GM12878 (cell line): ENCODE results near the gene TMPRSS9.

Source experiments
- HDAC6 ChIP-seq: fragments of 200-600 bp; sonication (generic); IDR thresholded peaks from one replicate; pipeline ENCODE4 v1.8.0; 2017; ENCODE audit warnings: antibody characterized with exemption; ENCODE audit not compliant: unreplicated experiment
- MLLT1 ChIP-seq: fragments of 450-650 bp; IDR thresholded peaks from 2 replicates; pipeline ENCODE4 v1.6.1; 2016; ENCODE audit warnings: mild to moderate bottlenecking
- POLR2A ChIP-seq: IDR thresholded peaks from 2 replicates; pipeline ENCODE4 v1.6.1; 2011; ENCODE audit warnings: low read depth, mild to moderate bottlenecking, low read length
- YY1 ChIP-seq: IDR thresholded peaks from 2 replicates; pipeline ENCODE4 v1.6.1; 2011; ENCODE audit warnings: low read depth, mild to moderate bottlenecking, low read length
- TF ChIP-seq, protein P1 (sequence below): IDR thresholded peaks from 2 replicates; pipeline ENCODE4 v1.6.1; 2012; ENCODE audit warnings: mild to moderate bottlenecking, low read depth, low read length
- TF ChIP-seq, protein P2 (sequence below), 3 experiments: IDR thresholded peaks in 2 of 3; conservative IDR thresholded peaks in 1 of 3; 2 replicates each; pipeline ENCODE4 v1.5.1; 2011; ENCODE audit warnings: low read depth in 3 of 3, low read length in 3 of 3, mild to moderate bottlenecking in 3 of 3, control low read depth in 2 of 3, moderate library complexity in 2 of 3, inconsistent platforms in 1 of 3, mixed read lengths in 1 of 3; ENCODE audit not compliant: control insufficient read depth in 2 of 3, insufficient read depth in 1 of 3; ENCODE audit errors: extremely low read depth in 1 of 3

GRCh38 chr19:2387367-2388288 is 27.6 kb downstream of the TMPRSS9 start:
- TF ChIP-seq YY1 = no peak
- TF ChIP-seq HDAC6 = no peak
- no peak for TF ChIP-seq POLR2A
- TF ChIP-seq, protein P1, sequence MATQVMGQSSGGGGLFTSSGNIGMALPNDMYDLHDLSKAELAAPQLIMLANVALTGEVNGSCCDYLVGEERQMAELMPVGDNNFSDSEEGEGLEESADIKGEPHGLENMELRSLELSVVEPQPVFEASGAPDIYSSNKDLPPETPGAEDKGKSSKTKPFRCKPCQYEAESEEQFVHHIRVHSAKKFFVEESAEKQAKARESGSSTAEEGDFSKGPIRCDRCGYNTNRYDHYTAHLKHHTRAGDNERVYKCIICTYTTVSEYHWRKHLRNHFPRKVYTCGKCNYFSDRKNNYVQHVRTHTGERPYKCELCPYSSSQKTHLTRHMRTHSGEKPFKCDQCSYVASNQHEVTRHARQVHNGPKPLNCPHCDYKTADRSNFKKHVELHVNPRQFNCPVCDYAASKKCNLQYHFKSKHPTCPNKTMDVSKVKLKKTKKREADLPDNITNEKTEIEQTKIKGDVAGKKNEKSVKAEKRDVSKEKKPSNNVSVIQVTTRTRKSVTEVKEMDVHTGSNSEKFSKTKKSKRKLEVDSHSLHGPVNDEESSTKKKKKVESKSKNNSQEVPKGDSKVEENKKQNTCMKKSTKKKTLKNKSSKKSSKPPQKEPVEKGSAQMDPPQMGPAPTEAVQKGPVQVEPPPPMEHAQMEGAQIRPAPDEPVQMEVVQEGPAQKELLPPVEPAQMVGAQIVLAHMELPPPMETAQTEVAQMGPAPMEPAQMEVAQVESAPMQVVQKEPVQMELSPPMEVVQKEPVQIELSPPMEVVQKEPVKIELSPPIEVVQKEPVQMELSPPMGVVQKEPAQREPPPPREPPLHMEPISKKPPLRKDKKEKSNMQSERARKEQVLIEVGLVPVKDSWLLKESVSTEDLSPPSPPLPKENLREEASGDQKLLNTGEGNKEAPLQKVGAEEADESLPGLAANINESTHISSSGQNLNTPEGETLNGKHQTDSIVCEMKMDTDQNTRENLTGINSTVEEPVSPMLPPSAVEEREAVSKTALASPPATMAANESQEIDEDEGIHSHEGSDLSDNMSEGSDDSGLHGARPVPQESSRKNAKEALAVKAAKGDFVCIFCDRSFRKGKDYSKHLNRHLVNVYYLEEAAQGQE = no peak
- TF ChIP-seq MLLT1 = no peak
- TF ChIP-seq, protein P2, sequence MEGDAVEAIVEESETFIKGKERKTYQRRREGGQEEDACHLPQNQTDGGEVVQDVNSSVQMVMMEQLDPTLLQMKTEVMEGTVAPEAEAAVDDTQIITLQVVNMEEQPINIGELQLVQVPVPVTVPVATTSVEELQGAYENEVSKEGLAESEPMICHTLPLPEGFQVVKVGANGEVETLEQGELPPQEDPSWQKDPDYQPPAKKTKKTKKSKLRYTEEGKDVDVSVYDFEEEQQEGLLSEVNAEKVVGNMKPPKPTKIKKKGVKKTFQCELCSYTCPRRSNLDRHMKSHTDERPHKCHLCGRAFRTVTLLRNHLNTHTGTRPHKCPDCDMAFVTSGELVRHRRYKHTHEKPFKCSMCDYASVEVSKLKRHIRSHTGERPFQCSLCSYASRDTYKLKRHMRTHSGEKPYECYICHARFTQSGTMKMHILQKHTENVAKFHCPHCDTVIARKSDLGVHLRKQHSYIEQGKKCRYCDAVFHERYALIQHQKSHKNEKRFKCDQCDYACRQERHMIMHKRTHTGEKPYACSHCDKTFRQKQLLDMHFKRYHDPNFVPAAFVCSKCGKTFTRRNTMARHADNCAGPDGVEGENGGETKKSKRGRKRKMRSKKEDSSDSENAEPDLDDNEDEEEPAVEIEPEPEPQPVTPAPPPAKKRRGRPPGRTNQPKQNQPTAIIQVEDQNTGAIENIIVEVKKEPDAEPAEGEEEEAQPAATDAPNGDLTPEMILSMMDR (IDR thresholded peaks at IDR 0.05 in 2 of 3, conservative IDR thresholded peaks at IDR 0.05 in 1 of 3; ENCODE audit: control insufficient read depth in 2 of 3, extremely low read depth in 1 of 3, insufficient read depth in 1 of 3, low read depth in 3 of 3, low read length in 3 of 3) = no peak
